Liver (tissue), 9 donors: ENCODE results near the gene ACCSL. TPM values are rescaled to one million over a fixed set of nuclear protein-coding genes. Genes with fewer than 3 reads are reported as not detected.

Experiments
- DNase-seq: peaks from one replicate; pipeline ENCODE4 v3.0.0-alpha.2; 2017; ENCODE audit warnings: low spot score
- H3K27ac ChIP-seq, 2 donors: one replicate each; pipeline ENCODE4 v1.7.0; 2013; ENCODE audit warnings: inconsistent platforms in 2 of 2, low read length in 2 of 2, control low read depth in 1 of 2, low read depth in 1 of 2, mild to moderate bottlenecking in 1 of 2
- H3K27me3 ChIP-seq, 4 donors: one replicate each; pipeline versions ENCODE4 v1.6.1 to v1.7.0; 2013; ENCODE audit warnings: low read length in 3 of 4, inconsistent platforms in 1 of 4, mild to moderate bottlenecking in 1 of 4, moderate library complexity in 1 of 4; ENCODE audit not compliant: control insufficient read depth in 4 of 4, insufficient read depth in 4 of 4
- H3K36me3 ChIP-seq, 4 donors: one replicate each; pipeline versions ENCODE4 v1.6.1 to v1.7.0; 2013; ENCODE audit warnings: low read length in 3 of 4, mild to moderate bottlenecking in 3 of 4, low read depth in 1 of 4, moderate library complexity in 1 of 4; ENCODE audit not compliant: control insufficient read depth in 4 of 4, insufficient read depth in 3 of 4
- H3K4me1 ChIP-seq, 4 donors: one replicate each; pipeline versions ENCODE4 v1.6.1 to v1.7.0; 2013; ENCODE audit warnings: low read length in 3 of 4, mild to moderate bottlenecking in 3 of 4, moderate library complexity in 1 of 4; ENCODE audit not compliant: control insufficient read depth in 4 of 4, insufficient read depth in 4 of 4
- H3K4me3 ChIP-seq, 3 donors: one replicate each; pipeline versions ENCODE4 v1.6.1 to v1.7.0; 2013; ENCODE audit warnings: low read length in 3 of 3, control low read depth in 1 of 3, low read depth in 1 of 3, mild to moderate bottlenecking in 1 of 3
- H3K9ac ChIP-seq, 2 donors: one replicate each; pipeline ENCODE4 v1.7.0; 2013; ENCODE audit warnings: low read length in 2 of 2, mild to moderate bottlenecking in 2 of 2, moderate library complexity in 2 of 2, control low read depth in 1 of 2, low read depth in 1 of 2
- H3K9me3 ChIP-seq, 4 donors: one replicate each; pipeline versions ENCODE4 v1.6.1 to v1.7.0; 2013; ENCODE audit warnings: low read length in 3 of 4; ENCODE audit not compliant: control insufficient read depth in 4 of 4
- EGR1 ChIP-seq, 2 donors: IDR thresholded peaks; 2 replicates each; pipeline ENCODE4 v1.6.1; 2016 to 2018; ENCODE audit warnings: antibody characterized with exemption in 2 of 2, low read depth in 2 of 2
- FOXA1 ChIP-seq: IDR thresholded peaks from 2 replicates; pipeline ENCODE4 v1.6.1; 2016; ENCODE audit warnings: antibody characterized with exemption
- FOXA2 ChIP-seq: IDR thresholded peaks from 2 replicates; pipeline ENCODE4 v1.6.1; 2016; ENCODE audit warnings: antibody characterized with exemption
- GABPA ChIP-seq, 2 donors: IDR thresholded peaks in 1 of 2; conservative IDR thresholded peaks in 1 of 2; 2 replicates each; pipeline ENCODE4 v1.6.1; 2016; ENCODE audit warnings: antibody characterized with exemption in 2 of 2, mild to moderate bottlenecking in 1 of 2, moderate library complexity in 1 of 2
- HNF4A ChIP-seq, 2 donors: conservative IDR thresholded peaks; 2 replicates each; pipeline ENCODE4 v1.6.1; 2016; ENCODE audit warnings: antibody characterized with exemption in 2 of 2, mild to moderate bottlenecking in 2 of 2
- HNF4G ChIP-seq: IDR thresholded peaks from 2 replicates; pipeline ENCODE4 v1.6.1; 2016; ENCODE audit warnings: antibody characterized with exemption
- JUND ChIP-seq, 2 donors: IDR thresholded peaks; 2 replicates each; pipeline ENCODE4 v1.6.1; 2016; ENCODE audit warnings: antibody characterized with exemption in 2 of 2
- MAX ChIP-seq: IDR thresholded peaks from 2 replicates; pipeline ENCODE4 v1.6.1; 2016; ENCODE audit warnings: antibody characterized with exemption
- NR2F2 ChIP-seq: IDR thresholded peaks from 2 replicates; pipeline ENCODE4 v1.6.1; 2016; ENCODE audit warnings: antibody characterized with exemption
- RAD21 ChIP-seq, 2 donors: IDR thresholded peaks; 2 replicates each; pipeline ENCODE4 v1.6.1; 2016; ENCODE audit warnings: antibody characterized with exemption in 2 of 2, mild to moderate bottlenecking in 2 of 2
- REST ChIP-seq: IDR thresholded peaks from 2 replicates; pipeline ENCODE4 v1.6.1; 2016; ENCODE audit warnings: antibody characterized with exemption, mild to moderate bottlenecking
- RXRA ChIP-seq, 2 donors: IDR thresholded peaks; 2 replicates each; pipeline ENCODE4 v1.6.1; 2017 to 2018; ENCODE audit warnings: antibody characterized with exemption in 2 of 2, mild to moderate bottlenecking in 1 of 2
- SP1 ChIP-seq: IDR thresholded peaks from 2 replicates; pipeline ENCODE4 v1.6.1; 2018; ENCODE audit warnings: antibody characterized with exemption, mild to moderate bottlenecking
- TAF1 ChIP-seq: conservative IDR thresholded peaks from 2 replicates; pipeline ENCODE4 v1.6.1; 2016; ENCODE audit warnings: antibody characterized with exemption, mild to moderate bottlenecking
- YY1 ChIP-seq: IDR thresholded peaks from 2 replicates; pipeline ENCODE4 v1.6.1; 2016; ENCODE audit warnings: antibody characterized with exemption, mild to moderate bottlenecking
- WGBS: extraction: QIAGEN DNeasy Blood & Tissue Kit; methylation state at CpG from one replicate; pipeline ENCODE4 v1.1.7; 2013; 5-methylcytosine and 5-hydroxymethylcytosine counted together
- polyA plus RNA-seq, 2 donors: library from polyadenylated mRNA; stranded (reverse) in 1 of 2; unstranded in 1 of 2; fragments of 200-250 nt in 1 of 2; fragments of >200 nt in 1 of 2; fragmentation: Nextera tagmentation in 1 of 2; extraction: Ambion mirVana in 1 of 2; gene quantifications; one replicate each; pipeline versions ENCODE4 v1.2.1 to v1.2.3, GENCODE V29; 2013 to 2015
- total RNA-seq, 2 donors: library from RNA; depleted of rRNA; stranded (reverse); fragments of >200 nt; gene quantifications; one replicate each; pipeline ENCODE4 v1.2.3, GENCODE V29; 2014
- TF ChIP-seq, protein P1 (sequence below): fragments of 150-350 bp; IDR thresholded peaks from 2 replicates; pipeline ENCODE4 v1.5.1; 2017; ENCODE audit warnings: improper control_type of control experiment, low read depth, low read length; ENCODE audit not compliant: missing input control
- TF ChIP-seq, protein P2 (sequence below): IDR thresholded peaks from 2 replicates; pipeline ENCODE4 v1.6.1; 2016; ENCODE audit warnings: antibody characterized with exemption
- TF ChIP-seq, protein P3 (sequence below): IDR thresholded peaks from 2 replicates; pipeline ENCODE4 v1.6.1; 2016; ENCODE audit warnings: antibody characterized with exemption
- donor health status: healthy.
- donor health status: healthy.
- donor health status: healthy.
- donor health status: healthy.
- donor health status: healthy.

The ACCSL gene
- total and polyA plus RNA-seq, 4 donors: 0.09 TPM; not detected in 3

GRCh38 chr11:44088871-44089270 lies 41.1 kb downstream of the ACCSL start:
- Histone ChIP-seq H3K9me3 (no peaks in the 10 kb centered on the region), H3K4me1 (no peaks in the 10 kb centered on the region), H3K4me3 (no peak overlapping the region), H3K27ac (no peak overlapping the region), H3K36me3 (peaks cover 0 to 5% (median 2%) of the 10 kb centered on the region in 4 donors), H3K27me3 (no peaks in the 10 kb centered on the region), H3K9ac (no peak overlapping the region)
- no peak for DNase-seq
- TF ChIP-seq REST (no peak), YY1 (no peak), FOXA2 (no peak), HNF4G (no peak), MAX (no peak), NR2F2 (no peak), RXRA (IDR thresholded peaks at IDR 0.05) (no peak), TAF1 (no peak), EGR1 (IDR thresholded peaks at IDR 0.05; ENCODE audit: low read depth in 2 of 2) (no peak), RAD21 (IDR thresholded peaks at IDR 0.05) (no peak), HNF4A (conservative IDR thresholded peaks at IDR 0.05) (no peak), GABPA (IDR thresholded peaks at IDR 0.05 in 1 of 2, conservative IDR thresholded peaks at IDR 0.05 in 1 of 2) (no peak), FOXA1 (no peak), SP1 (no peak), JUND (IDR thresholded peaks at IDR 0.05) (no peak)
- TF ChIP-seq, protein P1, sequence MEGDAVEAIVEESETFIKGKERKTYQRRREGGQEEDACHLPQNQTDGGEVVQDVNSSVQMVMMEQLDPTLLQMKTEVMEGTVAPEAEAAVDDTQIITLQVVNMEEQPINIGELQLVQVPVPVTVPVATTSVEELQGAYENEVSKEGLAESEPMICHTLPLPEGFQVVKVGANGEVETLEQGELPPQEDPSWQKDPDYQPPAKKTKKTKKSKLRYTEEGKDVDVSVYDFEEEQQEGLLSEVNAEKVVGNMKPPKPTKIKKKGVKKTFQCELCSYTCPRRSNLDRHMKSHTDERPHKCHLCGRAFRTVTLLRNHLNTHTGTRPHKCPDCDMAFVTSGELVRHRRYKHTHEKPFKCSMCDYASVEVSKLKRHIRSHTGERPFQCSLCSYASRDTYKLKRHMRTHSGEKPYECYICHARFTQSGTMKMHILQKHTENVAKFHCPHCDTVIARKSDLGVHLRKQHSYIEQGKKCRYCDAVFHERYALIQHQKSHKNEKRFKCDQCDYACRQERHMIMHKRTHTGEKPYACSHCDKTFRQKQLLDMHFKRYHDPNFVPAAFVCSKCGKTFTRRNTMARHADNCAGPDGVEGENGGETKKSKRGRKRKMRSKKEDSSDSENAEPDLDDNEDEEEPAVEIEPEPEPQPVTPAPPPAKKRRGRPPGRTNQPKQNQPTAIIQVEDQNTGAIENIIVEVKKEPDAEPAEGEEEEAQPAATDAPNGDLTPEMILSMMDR: no peak
- TF ChIP-seq, protein P2, sequence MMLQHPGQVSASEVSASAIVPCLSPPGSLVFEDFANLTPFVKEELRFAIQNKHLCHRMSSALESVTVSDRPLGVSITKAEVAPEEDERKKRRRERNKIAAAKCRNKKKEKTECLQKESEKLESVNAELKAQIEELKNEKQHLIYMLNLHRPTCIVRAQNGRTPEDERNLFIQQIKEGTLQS: no peak
- TF ChIP-seq, protein P3, sequence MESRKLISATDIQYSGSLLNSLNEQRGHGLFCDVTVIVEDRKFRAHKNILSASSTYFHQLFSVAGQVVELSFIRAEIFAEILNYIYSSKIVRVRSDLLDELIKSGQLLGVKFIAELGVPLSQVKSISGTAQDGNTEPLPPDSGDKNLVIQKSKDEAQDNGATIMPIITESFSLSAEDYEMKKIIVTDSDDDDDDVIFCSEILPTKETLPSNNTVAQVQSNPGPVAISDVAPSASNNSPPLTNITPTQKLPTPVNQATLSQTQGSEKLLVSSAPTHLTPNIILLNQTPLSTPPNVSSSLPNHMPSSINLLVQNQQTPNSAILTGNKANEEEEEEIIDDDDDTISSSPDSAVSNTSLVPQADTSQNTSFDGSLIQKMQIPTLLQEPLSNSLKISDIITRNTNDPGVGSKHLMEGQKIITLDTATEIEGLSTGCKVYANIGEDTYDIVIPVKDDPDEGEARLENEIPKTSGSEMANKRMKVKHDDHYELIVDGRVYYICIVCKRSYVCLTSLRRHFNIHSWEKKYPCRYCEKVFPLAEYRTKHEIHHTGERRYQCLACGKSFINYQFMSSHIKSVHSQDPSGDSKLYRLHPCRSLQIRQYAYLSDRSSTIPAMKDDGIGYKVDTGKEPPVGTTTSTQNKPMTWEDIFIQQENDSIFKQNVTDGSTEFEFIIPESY: no peak
- WGBS: 94% methylated on average over 4 of the region's 4 CpGs
